Stimulated activated CD4-positive, alpha-beta T cell treated with anti-CD3 and anti-CD28 coated beads, Interleukin-12 subunit alpha, Interleukin-12 subunit beta, amount 100 ng/mL, for 24 hours (primary cell): Measurements from ENCODE around the gene NAIF1.
"Not testable (repeated sequence)": the region's sequence is repeated elsewhere in the genome, so short reads cannot be mapped to it uniquely, and the experiment has no call there.

ENCODE experiments used
- DNase-seq, 2 experiments: peaks; one replicate each; pipeline ENCODE4 v3.0.0-alpha.2; 2020; ENCODE audit warnings: low read depth in 2 of 2

Gene NAIF1

DNA sequence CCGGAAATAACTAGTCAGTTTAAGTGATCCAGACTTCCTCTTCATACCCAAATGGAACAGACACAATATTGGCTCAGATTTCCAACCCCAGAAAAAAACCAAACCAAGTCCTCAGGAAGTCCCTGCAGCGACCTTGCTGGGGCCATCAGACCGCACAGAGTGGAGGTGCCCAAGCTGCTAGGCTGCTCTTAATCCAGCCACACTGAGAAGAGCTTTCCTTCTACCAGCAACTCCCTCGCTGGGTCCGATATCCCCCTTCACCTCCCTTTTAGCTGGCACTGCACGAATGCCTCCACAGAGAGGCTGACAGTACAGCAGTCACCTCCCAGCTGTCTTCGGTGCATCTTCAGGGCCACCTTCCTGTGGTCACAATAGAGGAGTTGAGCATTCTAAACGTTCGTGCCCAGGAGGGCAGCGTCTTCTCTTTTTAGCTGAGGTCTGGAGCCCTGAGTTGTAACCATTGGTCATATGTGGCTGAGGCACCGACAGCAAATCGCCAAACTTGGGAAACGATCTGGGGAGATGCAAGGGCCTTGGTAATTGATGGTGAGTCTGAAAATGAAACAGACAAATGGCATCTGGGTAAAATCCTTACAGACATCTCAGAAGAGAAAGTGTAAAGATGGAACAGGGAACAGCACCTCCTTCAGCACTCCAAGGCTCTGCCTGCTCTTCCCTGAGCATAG is 5.7 kb downstream of the NAIF1 start:
- no peak for DNase-seq

DNA sequence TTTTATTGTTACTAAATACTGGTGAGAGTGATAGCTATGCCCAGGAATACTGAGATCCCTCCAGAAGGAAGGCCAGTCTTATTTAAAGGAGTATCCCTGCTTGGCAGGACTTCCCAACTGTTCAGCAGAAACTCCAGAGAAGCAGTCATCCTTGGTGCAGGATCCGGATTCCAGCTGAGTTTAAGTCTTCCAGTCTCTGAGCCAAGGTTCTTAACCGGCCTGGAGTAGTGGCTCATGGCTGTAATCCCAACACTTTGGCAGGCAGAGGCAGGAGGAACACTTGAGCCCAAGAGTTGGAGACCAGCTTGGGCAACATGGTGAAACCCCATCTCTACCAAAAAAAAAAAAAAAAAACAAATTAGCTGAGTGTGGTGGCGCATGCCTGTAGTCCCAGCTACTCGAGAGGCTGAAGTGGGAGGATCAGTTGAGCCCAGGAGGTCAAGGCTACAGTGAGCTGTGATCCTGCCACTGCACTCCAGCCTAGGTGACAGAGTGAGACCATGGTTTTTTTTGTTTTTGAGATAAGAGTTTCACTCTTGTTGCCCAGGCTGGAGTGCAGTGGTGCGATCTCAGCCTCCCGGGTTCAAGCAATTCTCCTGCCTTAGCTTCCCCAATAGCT is 7.6 kb downstream of the NAIF1 start:
- DNase-seq, result no peak

DNA sequence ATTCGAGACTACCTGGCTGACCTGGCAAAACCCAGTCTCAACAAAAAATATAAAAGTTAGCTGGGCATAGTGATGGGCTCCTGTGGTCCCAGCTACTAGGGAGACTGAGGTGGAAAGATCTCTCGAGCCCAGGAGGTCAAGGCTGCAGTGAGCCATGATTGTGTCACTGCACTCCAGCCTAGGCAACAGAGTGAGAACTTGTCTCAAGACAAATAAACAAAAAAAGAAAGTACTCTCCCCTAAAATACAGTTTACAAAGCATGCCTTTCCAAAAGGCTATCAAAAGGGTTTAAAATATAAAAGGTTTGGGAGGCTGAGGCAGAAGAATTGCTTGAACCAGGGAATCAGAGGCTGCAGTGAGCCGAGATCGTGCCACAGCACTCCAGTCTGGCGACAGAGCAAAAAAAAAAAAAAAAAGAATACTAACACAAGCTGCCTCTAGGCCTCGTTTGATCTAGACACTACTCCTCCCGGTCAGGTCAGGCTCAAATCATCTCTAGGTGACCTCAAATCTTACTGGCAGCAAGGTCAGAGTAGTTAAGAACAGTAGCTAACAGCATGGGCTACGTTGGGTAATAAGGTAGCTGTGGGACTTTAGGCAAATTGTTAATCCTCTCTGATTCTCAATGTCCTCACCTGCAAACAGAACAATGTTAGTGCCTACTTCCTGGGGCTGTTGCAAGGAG is 9.3 kb downstream of the NAIF1 start:
- no peak for DNase-seq

DNA sequence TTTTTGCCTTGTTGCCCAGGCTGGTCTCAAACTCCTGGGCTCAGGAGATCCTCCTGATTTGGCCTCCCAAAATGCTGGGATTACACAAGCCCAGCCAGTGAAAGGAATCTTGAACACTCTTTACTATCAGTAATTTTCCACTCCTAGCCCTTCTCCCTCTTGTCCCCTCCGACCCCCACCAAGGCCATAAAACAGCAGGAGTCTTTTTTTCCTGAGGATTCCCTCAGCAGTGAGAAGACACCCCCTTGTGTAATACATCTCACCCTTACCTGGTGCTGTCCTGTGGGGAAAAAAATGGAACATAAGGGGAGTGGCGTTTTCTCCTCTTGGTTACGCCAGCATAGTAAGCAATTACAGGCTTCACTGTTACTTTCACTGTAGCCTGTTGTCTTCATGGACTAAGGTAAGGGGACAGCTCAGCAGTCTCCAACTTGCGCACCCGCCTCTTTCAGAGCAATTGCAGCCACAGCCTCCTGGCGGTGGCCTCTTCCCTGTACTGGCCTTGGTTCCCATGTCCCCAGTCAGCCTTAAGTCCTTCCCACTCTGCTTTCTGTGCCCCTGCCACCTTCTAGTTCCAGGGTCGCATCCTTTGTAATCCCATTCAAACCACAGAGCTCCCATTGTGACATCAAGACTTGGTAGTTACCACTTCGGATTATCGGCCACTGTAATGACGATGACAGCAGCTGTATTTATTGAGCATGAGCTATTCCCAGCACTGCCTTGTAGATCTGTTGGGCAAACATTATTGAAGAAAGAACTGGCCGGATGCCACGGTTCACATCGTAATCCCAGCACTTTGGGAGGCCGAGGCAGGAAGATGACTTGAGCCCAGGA is 10.0 kb downstream of the NAIF1 start:
- DNase-seq, result no peak

DNA sequence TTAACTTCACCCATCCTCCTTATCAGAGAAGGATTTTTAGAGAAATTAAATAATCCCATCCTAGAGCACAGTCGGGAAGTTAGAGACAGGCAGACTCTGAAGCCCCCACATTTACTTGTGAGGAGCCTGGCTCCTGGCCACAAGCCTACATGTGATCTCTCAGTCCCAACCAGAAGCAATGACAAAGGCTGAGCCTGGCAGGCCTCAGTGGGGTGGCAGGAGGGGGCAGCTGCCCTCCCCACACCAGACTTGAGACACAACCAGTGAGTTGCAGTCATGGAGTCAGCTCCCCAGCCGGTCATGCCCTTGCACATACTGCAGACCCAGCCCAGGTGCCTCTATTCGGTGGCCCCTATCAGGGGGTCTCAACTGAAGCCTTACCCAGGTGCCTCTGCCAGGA is 11.0 kb downstream of the NAIF1 start:
- no peak for DNase-seq

DNA sequence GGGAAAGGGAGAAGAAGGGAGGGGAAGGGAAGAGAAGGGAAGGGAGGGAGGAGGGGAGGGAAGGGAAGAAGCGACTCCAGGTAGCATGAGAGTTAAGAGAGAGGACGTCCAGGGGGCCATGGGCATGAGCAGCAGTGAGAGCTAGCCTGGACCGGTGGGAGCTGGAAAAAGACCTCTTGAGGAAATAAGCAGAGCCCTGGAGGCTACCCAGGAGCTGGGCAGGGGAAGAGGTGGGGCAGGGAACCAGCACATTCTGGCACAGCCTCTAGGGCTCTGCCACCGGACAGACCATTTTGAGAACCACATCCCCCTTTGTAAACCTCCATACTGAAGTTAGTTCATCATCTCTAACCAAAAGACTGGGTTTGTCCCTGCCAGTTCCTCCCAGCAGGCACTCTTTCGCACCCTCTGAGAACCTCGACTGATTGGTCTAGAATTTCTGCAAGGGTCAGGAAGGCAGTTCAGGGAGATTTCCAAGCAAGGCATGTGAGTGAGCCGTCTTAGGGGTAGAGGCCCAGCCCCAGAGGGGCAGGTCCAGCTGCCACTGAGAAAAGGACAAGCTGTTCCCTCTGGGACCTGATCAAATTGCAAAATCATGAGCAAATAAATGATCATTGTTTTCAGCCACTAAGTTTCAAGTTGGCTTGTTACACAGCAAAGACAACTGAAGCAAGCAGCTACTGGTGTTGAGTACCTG is 11.6 kb downstream of the NAIF1 start:
- DNase-seq, result no peak

DNA sequence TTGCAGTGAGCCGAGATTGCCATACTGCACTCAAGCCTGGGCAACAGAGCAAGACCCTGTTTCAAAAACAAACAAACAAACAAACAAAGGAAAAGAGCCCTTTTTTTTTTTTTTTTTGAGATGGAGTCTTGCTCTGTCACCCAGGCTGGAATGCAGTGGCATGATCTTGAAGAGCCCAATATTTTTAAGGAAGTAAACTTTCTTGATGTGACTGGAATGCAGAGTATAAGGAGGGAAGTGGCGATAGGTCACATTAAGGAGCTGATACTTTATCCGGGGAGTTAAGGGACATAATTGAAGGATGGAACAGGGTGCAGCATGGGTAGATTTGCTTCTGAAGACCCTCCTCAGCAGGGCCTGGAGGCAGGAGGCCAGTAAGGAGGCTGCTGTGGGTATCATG is 13.0 kb downstream of the NAIF1 start:
- DNase-seq, result no peak

DNA sequence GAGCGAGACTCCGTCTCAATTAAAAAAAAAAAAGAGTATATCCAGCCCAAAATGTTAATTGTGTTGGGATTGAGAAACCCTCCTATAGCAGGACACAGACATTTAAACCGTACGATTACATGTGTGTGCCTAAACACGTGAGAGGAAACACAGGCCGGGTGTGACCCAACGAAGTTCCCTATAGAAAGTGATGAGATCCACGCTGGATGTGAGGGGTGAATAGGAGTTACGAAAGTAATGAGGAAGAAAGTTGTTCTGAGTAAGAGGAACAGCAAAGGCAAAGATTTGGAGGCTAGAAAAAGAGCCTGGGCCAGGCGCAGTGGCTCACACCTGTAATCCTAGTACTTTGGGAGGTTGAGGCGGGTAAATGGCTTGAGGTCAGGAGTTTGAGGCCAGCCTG is 13.6 kb downstream of the NAIF1 start:
- no peak for DNase-seq

DNA sequence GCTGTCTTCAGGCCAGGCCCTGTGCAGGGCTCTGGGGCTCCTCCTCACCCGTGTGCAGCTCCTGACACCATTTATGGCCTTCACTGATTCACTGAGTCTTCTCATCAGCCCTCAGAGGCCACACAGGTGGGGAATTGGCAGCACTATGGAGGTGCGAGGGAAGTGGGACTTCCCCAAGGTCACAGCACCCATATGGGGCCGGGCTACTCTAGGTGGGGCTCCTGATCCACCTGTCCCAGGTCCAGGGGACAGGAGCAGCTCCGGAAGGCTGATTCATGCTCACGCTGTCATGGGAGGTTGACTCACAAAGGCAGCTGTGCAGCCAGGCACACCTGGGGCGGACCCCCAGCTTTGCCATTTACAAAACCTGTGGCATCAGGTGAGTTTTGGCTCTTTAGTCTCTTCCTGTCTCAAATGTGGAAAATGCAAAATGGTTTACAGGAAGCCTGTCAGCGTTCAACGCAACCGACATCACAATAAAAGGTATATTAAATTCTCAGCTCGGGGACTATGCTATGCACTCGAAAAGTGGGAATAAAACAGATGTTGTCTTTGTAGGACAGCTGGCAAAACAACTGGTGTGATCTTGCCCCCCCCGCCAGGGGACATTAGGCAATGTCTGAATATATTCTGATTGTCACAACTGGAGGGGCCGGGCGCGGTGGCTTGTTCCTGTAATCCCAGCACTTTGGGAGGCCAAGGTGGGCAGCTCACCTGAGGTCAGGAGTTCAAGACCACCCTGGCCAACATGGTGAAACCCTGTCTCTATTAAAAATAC is 15.0 kb downstream of the NAIF1 start:
- no peak for DNase-seq

DNA sequence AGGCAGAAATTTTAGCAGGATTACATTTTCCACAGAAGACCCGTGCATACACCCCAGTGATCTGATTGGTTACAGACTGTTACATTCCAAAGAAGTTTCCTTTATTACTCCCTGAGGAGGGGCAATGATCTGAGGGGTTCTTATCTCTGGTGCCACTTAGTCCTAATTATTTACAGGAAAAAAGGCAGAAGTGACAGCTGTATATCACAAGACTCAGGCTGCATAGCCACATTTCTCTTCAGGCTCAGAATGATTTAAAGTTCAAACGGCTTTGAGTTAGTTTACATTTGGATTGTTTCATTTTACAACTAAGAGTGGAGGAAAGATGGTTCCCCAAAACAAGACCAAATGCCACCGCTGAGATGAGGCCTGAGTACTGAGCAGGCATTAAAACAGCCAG is 17.3 kb downstream of the NAIF1 start:
- no peak for DNase-seq

DNA sequence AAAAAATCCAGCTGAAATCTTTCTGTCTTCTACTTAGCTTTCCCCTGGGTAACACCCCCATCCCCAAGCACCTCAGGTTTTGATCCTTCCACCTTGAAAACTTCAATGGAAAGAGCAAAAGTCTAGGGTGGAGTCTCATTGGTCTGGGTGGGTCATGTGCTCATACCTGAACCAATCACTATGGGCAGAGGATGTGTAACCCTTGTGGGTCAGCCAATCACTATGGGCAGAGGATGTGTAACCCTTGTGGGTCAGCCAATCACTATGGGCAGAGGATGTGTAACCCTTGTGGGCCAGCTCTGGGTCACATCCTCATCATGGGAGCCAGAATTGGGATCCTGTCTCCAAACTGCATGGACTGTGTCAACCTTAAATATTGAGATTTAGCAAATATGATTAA is 18.5 kb downstream of the NAIF1 start:
- DNase-seq, result no peak

DNA sequence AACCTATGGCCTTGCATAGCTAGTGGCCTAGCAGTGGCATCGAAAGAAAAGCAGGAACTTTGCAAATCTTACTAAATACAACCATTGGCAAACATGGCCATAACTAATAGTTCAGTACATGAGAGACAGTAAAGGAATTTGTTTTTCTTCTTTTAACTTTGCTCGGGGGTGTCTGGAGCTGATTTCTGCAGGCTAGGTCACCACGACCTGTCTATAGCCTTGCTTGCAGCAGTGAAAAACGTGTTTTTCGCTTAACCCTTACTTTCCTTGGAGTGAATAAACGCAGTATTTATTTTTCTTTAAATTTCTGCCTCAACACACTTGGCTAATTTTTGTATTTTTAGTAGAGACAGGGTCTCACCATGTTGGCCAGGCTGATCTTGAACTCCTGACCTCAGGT is 19.9 kb downstream of the NAIF1 start:
- no peak for DNase-seq

DNA sequence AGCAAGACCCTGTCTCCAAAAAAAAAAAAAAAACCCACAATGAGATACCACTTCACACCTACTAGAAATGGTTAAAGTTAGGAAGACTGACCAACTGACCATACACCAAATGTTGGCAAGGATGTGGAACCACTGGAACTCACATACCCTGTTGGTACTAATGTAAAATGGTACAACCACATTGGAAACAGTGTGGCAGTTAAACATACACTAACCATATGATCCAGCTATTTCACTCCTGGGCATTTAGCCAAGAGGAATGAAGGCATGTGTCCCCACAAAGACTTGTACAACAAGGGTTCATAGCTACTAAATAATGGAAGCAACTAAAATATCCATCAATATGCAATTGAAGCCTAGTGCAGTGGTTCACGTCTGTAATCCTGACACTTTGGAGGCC is 21.3 kb downstream of the NAIF1 start:
- DNase-seq, result no peak

DNA sequence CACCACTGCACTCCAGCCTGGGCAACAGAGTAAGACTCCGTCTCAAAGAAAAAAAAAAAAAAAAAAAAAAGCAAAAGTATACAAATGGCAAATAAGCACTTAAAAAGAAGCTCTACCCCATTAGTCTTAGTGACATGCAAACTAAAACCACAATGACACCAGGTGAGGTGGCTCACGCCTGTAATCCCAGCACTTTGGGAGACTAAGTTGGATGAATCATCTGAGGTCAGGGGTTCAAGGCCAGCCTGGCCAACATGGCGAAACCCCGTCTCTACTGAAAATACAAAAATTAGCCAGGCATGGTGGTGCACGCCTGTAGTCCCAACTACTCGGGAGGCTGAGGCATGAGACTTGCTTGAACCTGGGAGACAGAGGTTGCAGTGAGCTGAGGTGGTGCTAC is 21.7 kb downstream of the NAIF1 start:
- not testable (repeated sequence) for DNase-seq

DNA sequence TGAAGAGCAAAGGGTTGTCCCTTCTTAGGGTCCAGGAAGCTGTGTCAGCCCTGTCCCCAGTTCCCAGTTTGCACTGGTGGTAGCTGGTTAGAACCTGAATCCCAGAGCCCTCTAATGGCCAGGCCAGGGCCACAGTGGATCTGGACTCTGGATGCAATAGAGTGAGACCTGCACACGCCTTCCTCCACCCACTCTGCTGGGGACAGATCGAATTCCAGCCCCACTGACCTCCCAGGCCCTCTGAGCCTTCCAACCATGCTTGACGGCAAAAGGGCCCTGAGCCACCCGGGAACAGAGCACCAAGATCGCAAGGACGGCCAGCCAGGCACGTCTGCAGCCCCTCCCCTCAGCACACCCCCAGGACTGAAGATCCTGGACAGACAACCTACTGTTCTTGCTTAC is 23.7 kb downstream of the NAIF1 start:
- no peak for DNase-seq

DNA sequence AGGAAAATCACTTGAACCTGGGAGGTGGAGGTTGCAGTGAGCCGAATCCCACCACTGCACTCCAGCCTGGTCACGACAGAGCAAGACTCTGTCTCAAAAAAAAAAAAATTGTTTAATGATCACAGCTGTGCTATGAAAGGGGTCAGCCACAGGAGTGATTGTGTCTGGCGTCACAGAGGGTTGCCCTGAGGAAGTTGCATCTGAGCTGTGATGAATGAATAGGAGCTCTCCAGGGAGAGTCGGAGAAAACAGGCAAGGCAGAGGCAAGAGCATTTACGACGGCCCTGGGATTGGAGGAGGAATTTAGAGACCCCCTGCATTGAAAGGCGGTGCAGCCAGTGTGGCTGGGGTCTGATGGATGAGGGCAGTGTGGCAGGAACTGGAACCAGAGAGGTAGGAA is 25.1 kb downstream of the NAIF1 start:
- DNase-seq, result no peak

DNA sequence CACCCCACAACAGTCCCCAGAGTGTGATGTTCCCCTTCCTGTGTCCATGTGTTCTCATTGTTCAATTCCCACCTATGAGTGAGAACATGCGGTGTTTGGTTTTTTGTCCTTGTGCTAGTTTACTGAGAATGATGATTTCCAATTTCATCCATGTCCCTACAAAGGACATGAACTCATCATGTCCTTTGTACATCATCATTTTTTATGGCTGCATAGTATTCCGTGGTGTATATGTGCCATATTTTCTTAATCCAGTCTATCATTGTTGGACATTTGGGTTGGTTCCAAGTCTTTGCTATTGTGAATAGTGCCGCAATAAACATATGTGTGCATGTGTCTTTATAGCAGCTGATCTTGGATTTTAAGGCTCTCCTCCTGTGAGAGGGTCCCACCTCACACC is 26.3 kb downstream of the NAIF1 start:
- DNase-seq, result not testable (repeated sequence)

DNA sequence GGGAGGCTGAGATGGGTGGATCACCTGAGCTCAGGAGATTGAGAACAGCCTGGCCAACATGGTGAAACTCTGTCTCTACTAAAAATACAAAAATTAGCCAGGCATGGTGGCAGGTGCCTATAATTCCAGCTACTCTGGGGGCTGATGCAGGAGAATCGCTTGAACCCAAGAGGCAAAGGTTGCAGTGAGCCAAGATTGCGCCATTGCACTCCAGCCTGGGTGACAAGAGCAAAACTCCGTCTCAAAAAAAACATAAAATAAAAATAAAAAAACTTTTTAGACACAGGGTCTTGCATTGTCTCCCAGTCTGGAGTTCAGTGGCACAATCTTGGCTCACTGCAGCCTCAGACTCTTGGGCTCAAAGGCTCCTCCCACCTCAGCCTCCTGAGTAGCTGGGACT is 30.6 kb downstream of the NAIF1 start:
- DNase-seq, result not testable (repeated sequence)

DNA sequence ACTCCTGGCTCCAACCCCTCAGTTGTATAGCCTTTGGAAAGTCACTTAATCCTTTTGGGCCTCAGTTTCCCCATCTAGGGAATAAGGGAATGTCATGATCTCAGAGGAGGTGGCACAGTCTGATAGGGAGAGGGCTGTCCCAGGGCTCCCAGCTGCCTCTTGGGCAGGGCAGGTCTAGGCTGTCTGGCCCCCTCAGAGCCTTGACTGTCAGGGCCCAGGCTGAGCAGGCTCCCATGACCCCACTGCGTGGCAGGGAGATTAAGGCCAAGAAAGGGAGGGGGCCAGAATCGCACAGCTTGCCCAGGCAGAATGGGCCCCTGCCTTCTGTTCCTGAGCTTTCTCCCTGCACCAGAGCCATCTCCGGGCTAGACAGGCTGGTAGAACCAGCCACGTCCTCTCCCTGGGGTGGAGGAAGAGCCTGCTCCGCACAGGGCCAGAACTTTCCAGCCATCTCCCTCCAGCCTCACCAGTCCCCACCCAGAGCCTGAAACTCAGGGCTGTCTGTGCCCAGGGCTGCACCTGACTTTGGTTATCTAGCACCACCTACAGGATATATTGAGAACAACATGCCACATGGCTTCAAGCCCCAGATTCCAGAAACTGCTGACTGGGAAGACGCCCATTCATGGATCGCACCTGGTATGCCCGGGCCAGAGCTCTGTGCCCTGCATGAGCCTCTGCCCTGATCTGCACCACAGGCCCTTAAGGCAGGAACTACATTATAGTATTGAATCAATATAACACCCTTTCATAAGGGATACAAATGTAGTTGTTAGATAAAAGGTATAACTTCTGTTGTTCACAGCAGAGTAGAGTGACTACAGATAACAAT is 32.1 kb downstream of the NAIF1 start:
- peak; percentile 40 to 53 for DNase-seq

DNA sequence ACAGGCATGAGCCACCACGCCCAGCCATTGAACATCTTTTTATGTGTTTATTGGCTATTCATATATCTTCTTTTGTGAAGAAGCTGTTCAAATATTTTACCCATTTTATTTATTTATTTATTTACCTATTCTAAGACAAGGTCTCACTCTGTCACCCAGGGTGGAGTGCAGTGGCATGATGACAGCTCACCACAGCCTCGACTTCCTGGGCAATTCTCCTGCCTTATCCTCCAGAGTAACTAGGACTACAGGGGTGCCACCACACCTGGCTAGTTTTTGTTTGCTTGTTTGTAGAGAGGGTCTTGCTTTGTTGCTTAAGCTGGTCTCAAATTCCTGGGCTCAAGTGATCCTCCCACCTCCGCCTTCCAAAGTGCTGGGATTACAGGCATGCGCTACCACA is 33.5 kb downstream of the NAIF1 start:
- no peak for DNase-seq
